ENCODE data around the gene POC5.

POC5 gene

GRCh38 chr5:75721573-75721972 lies 4.3 kb upstream of the POC5 start:
- no peaks in the 10 kb centered on the region for H3K36me3 ChIP-seq (ENCODE audit: insufficient read depth, insufficient read length, low read length)
- H3K27me3 ChIP-seq (ENCODE audit: insufficient read depth, insufficient read length): no peaks in the 10 kb centered on the region
- DNase-seq (ENCODE audit: low read depth, low spot score): no peak
- no peak overlapping the region for H3K9ac ChIP-seq (ENCODE audit: insufficient read length, low read depth)
- TF ChIP-seq ZNF274 (IDR thresholded peaks at IDR 0.05; ENCODE audit: low read depth, low read length): no peak
- no peak for TF ChIP-seq YY1 (IDR thresholded peaks at IDR 0.05; ENCODE audit: insufficient read depth, insufficient read length)
- no peak for TF ChIP-seq SUZ12 (IDR thresholded peaks at IDR 0.05; ENCODE audit: extremely low read depth, insufficient read depth, insufficient read length)
- no peak overlapping the region for H3K4me3 ChIP-seq (ENCODE audit: insufficient read length, low read depth)
- H3K4me1 ChIP-seq (ENCODE audit: insufficient read depth, insufficient read length): no peaks in the 10 kb centered on the region
- peaks cover 8% of the 10 kb centered on the region; the same call in 1 of the 2 replicates for H3K9me3 ChIP-seq (ENCODE audit: insufficient read depth, low read length)

- no peaks in the 10 kb centered on the region for H3K27me3 ChIP-seq (ENCODE audit: insufficient read depth, insufficient read length)
- peaks cover 8% of the 10 kb centered on the region; the same call in 1 of the 2 replicates for H3K9me3 ChIP-seq (ENCODE audit: insufficient read depth, low read length)
- H3K36me3 ChIP-seq (ENCODE audit: insufficient read depth, insufficient read length, low read length): no peaks in the 10 kb centered on the region
- no peak overlapping the region for H3K9ac ChIP-seq (ENCODE audit: insufficient read length, low read depth)
- TF ChIP-seq YY1 (IDR thresholded peaks at IDR 0.05; ENCODE audit: insufficient read depth, insufficient read length): no peak
- TF ChIP-seq ZNF274 (IDR thresholded peaks at IDR 0.05; ENCODE audit: low read depth, low read length): no peak
- no peak for TF ChIP-seq SUZ12 (IDR thresholded peaks at IDR 0.05; ENCODE audit: extremely low read depth, insufficient read depth, insufficient read length)
- no peaks in the 10 kb centered on the region for H3K4me1 ChIP-seq (ENCODE audit: insufficient read depth, insufficient read length)
- no peak for DNase-seq (ENCODE audit: low read depth, low spot score)
- H3K4me3 ChIP-seq (ENCODE audit: insufficient read length, low read depth): no peak overlapping the region
Observed at GRCh38 chr5:75720882-75721281, 3.6 kb upstream of the POC5 start.

- Histone ChIP-seq H3K9ac (ENCODE audit: insufficient read length, low read depth) (peak overlapping the region; percentile 57), H3K27me3 (ENCODE audit: insufficient read depth, insufficient read length) (no peaks in the 10 kb centered on the region), H3K4me1 (ENCODE audit: insufficient read depth, insufficient read length) (no peaks in the 10 kb centered on the region), H3K4me3 (ENCODE audit: insufficient read length, low read depth) (peak overlapping the region; percentile 86), H3K36me3 (ENCODE audit: insufficient read depth, insufficient read length, low read length) (peaks cover 20% of the 10 kb centered on the region), H3K9me3 (ENCODE audit: insufficient read depth, low read length) (no peaks in the 10 kb centered on the region)
- no peak for TF ChIP-seq SUZ12 (IDR thresholded peaks at IDR 0.05; ENCODE audit: extremely low read depth, insufficient read depth, insufficient read length)
- no peak for DNase-seq (ENCODE audit: low read depth, low spot score)
Observed at GRCh38 chr5:75716715-75717081, 539 bp downstream of the POC5 start.

GRCh38 chr5:75712091-75712490 lies 5.1 kb downstream of the POC5 start:
- H3K4me3 ChIP-seq (ENCODE audit: insufficient read length, low read depth): no peak overlapping the region
- H3K9ac ChIP-seq (ENCODE audit: insufficient read length, low read depth): no peak overlapping the region
- no peaks in the 10 kb centered on the region for H3K27me3 ChIP-seq (ENCODE audit: insufficient read depth, insufficient read length)
- no peaks in the 10 kb centered on the region for H3K4me1 ChIP-seq (ENCODE audit: insufficient read depth, insufficient read length)
- TF ChIP-seq YY1 (IDR thresholded peaks at IDR 0.05; ENCODE audit: insufficient read depth, insufficient read length) (no peak), SUZ12 (IDR thresholded peaks at IDR 0.05; ENCODE audit: extremely low read depth, insufficient read depth, insufficient read length) (no peak), ZNF274 (IDR thresholded peaks at IDR 0.05; ENCODE audit: low read depth, low read length) (no peak)
- DNase-seq (ENCODE audit: low read depth, low spot score): no peak
- no peaks in the 10 kb centered on the region for H3K9me3 ChIP-seq (ENCODE audit: insufficient read depth, low read length)
- peaks cover 35% of the 10 kb centered on the region for H3K36me3 ChIP-seq (ENCODE audit: insufficient read depth, insufficient read length, low read length)

- Histone ChIP-seq H3K4me3 (ENCODE audit: insufficient read length, low read depth) (no peak overlapping the region), H3K4me1 (ENCODE audit: insufficient read depth, insufficient read length) (no peaks in the 10 kb centered on the region), H3K9ac (ENCODE audit: insufficient read length, low read depth) (no peak overlapping the region), H3K27me3 (ENCODE audit: insufficient read depth, insufficient read length) (no peaks in the 10 kb centered on the region), H3K9me3 (ENCODE audit: insufficient read depth, low read length) (no peaks in the 10 kb centered on the region), H3K36me3 (ENCODE audit: insufficient read depth, insufficient read length, low read length) (peaks cover 39% of the 10 kb centered on the region)
- TF ChIP-seq ZNF274 (IDR thresholded peaks at IDR 0.05; ENCODE audit: low read depth, low read length): no peak
- TF ChIP-seq YY1 (IDR thresholded peaks at IDR 0.05; ENCODE audit: insufficient read depth, insufficient read length): no peak
- no peak for TF ChIP-seq SUZ12 (IDR thresholded peaks at IDR 0.05; ENCODE audit: extremely low read depth, insufficient read depth, insufficient read length)
- no peak for DNase-seq (ENCODE audit: low read depth, low spot score)
Observed at GRCh38 chr5:75711151-75711550, 6.1 kb downstream of the POC5 start.

GRCh38 chr5:75710637-75711036 lies 6.6 kb downstream of the POC5 start:
- Histone ChIP-seq H3K9me3 (ENCODE audit: insufficient read depth, low read length) (no peaks in the 10 kb centered on the region), H3K4me3 (ENCODE audit: insufficient read length, low read depth) (no peak overlapping the region), H3K9ac (ENCODE audit: insufficient read length, low read depth) (no peak overlapping the region), H3K36me3 (ENCODE audit: insufficient read depth, insufficient read length, low read length) (peaks cover 39% of the 10 kb centered on the region), H3K27me3 (ENCODE audit: insufficient read depth, insufficient read length) (no peaks in the 10 kb centered on the region), H3K4me1 (ENCODE audit: insufficient read depth, insufficient read length) (no peaks in the 10 kb centered on the region)
- DNase-seq (ENCODE audit: low read depth, low spot score): no peak
- TF ChIP-seq ZNF274 (IDR thresholded peaks at IDR 0.05; ENCODE audit: low read depth, low read length): no peak
- no peak for TF ChIP-seq SUZ12 (IDR thresholded peaks at IDR 0.05; ENCODE audit: extremely low read depth, insufficient read depth, insufficient read length)
- no peak for TF ChIP-seq YY1 (IDR thresholded peaks at IDR 0.05; ENCODE audit: insufficient read depth, insufficient read length)

GRCh38 chr5:75707911-75708509 lies 9.2 kb downstream of the POC5 start:
- Histone ChIP-seq H3K9me3 (ENCODE audit: insufficient read depth, low read length) (no peaks in the 10 kb centered on the region), H3K4me1 (ENCODE audit: insufficient read depth, insufficient read length) (no peaks in the 10 kb centered on the region), H3K9ac (ENCODE audit: insufficient read length, low read depth) (no peak overlapping the region), H3K36me3 (ENCODE audit: insufficient read depth, insufficient read length, low read length) (peaks cover 41% of the 10 kb centered on the region), H3K27me3 (ENCODE audit: insufficient read depth, insufficient read length) (no peaks in the 10 kb centered on the region), H3K4me3 (ENCODE audit: insufficient read length, low read depth) (no peak overlapping the region)
- no peak for DNase-seq (ENCODE audit: low read depth, low spot score)
- TF ChIP-seq YY1 (IDR thresholded peaks at IDR 0.05; ENCODE audit: insufficient read depth, insufficient read length) (no peak), ZNF274 (IDR thresholded peaks at IDR 0.05; ENCODE audit: low read depth, low read length) (no peak), SUZ12 (IDR thresholded peaks at IDR 0.05; ENCODE audit: extremely low read depth, insufficient read depth, insufficient read length) (no peak)
